Osteocyte (in vitro differentiated cells): ENCODE measurements around the gene SMIM21. TPM values are rescaled to one million over a fixed set of nuclear protein-coding genes. Genes with fewer than 3 reads are reported as not detected.

ENCODE experiments used
- DNase-seq: peaks from one replicate; pipeline ENCODE4 v3.0.0; 2021; ENCODE audit warnings: mixed read lengths; ENCODE audit not compliant: unreplicated experiment; ENCODE audit errors: extremely low spot score
- H3K27ac Mint-ChIP-seq: one replicate; pipeline ENCODE4 v1.8.0; 2021; ENCODE audit warnings: mild to moderate bottlenecking, mixed read lengths; ENCODE audit not compliant: unreplicated experiment
- H3K27me3 Mint-ChIP-seq: one replicate; pipeline ENCODE4 v1.8.0; 2021; ENCODE audit warnings: mixed read lengths; ENCODE audit not compliant: unreplicated experiment
- H3K36me3 Mint-ChIP-seq: one replicate; pipeline ENCODE4 v1.8.0; 2021; ENCODE audit warnings: mixed read lengths; ENCODE audit not compliant: unreplicated experiment
- H3K4me1 Mint-ChIP-seq: one replicate; pipeline ENCODE4 v1.8.0; 2021; ENCODE audit warnings: mixed read lengths; ENCODE audit not compliant: unreplicated experiment
- H3K4me3 Mint-ChIP-seq: one replicate; pipeline ENCODE4 v1.8.0; 2021; ENCODE audit warnings: mild to moderate bottlenecking, moderate library complexity, mixed read lengths; ENCODE audit not compliant: unreplicated experiment
- H3K9me3 Mint-ChIP-seq: one replicate; pipeline ENCODE4 v1.8.0; 2021; ENCODE audit warnings: mixed read lengths; ENCODE audit not compliant: unreplicated experiment
- CTCF ChIP-seq: fragments of 200-600 bp; sonication (generic); IDR thresholded peaks from 2 replicates; pipeline ENCODE4 v1.5.0; 2021; ENCODE audit warnings: antibody characterized with exemption, mild to moderate bottlenecking, moderate library complexity
- total RNA-seq: library from RNA; stranded (reverse); gene quantifications from 2 replicates; pipeline ENCODE4 v1.2.1, GENCODE V29; 2021

Gene SMIM21
- total RNA-seq, 1 donor from 2014 or later = not detected

DNA sequence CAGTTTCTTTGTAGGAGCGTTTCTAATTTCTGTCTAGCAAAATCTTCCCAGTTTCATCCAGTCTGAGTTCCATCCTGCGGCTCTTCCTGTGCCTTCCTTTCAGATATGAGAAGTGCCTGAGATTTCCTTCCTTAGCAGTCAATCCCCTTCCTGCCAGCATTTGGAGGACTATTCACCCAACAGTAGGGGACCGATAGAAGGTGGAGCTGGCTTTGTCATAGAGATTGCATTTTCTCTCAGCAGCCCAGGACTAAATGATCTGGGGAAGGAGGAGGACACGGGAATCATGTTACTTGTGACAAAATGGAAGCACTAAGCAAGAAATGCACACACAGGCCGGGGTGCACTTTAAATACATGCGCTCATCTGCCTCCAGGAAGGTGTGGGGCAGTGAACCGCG, 5.6 kb upstream of the SMIM21 start:
- TF ChIP-seq CTCF = no peak
- Mint-ChIP-seq H3K4me3 (no peak overlapping the region), H3K27me3 (peaks cover 22% of the 10 kb centered on the region), H3K4me1 (no peaks in the 10 kb centered on the region), H3K27ac (no peak overlapping the region), H3K36me3 (no peaks in the 10 kb centered on the region), H3K9me3 (no peaks in the 10 kb centered on the region)
- no peak for DNase-seq

GRCh38 chr18:75429975-75430374, 2.5 kb upstream of the SMIM21 start:
- H3K4me3 Mint-ChIP-seq = no peak overlapping the region
- H3K27ac Mint-ChIP-seq = no peak overlapping the region
- H3K9me3 Mint-ChIP-seq = no peaks in the 10 kb centered on the region
- H3K4me1 Mint-ChIP-seq = no peaks in the 10 kb centered on the region
- H3K27me3 Mint-ChIP-seq = peaks cover 19% of the 10 kb centered on the region
- no peaks in the 10 kb centered on the region for H3K36me3 Mint-ChIP-seq
- no peak for DNase-seq
- TF ChIP-seq CTCF = no peak

GRCh38 chr18:75428490-75428889, 987 bp upstream of the SMIM21 start:
- Mint-ChIP-seq H3K27ac (no peak overlapping the region), H3K27me3 (peaks cover 13% of the 10 kb centered on the region), H3K9me3 (no peaks in the 10 kb centered on the region), H3K4me3 (no peak overlapping the region), H3K4me1 (no peaks in the 10 kb centered on the region), H3K36me3 (no peaks in the 10 kb centered on the region)
- DNase-seq = no peak
- TF ChIP-seq CTCF = no peak

- DNase-seq = no peak
- peaks cover 4% of the 10 kb centered on the region for H3K27me3 Mint-ChIP-seq
- no peak for TF ChIP-seq CTCF
- H3K27ac Mint-ChIP-seq = no peak overlapping the region
- H3K4me3 Mint-ChIP-seq = no peak overlapping the region
- no peaks in the 10 kb centered on the region for H3K4me1 Mint-ChIP-seq
- H3K36me3 Mint-ChIP-seq = no peaks in the 10 kb centered on the region
- peaks cover 6% of the 10 kb centered on the region for H3K9me3 Mint-ChIP-seq
These were observed 5.1 kb downstream of the SMIM21 start for GRCh38 chr18:75422341-75422910.

DNA sequence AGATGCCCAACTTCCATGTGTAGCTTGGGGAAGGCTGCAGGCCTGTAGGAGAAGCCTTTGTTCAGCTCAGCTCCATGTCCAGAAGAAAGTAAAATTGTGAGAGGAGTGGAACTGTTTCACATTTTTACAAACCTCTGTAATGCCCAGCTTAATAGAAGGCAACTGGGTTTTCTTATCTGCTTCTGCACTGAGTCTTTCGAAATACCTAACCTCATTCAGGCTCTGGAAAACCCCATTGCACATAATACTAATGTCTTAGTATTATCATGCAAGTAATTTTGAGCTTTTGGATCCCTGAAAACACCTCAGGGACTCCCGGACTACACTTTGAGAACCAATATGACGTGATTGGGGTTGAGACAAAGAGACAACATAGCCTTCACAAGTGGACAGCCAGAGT, 5.8 kb downstream of the SMIM21 start:
- peaks cover 7% of the 10 kb centered on the region for H3K27me3 Mint-ChIP-seq
- H3K36me3 Mint-ChIP-seq = no peaks in the 10 kb centered on the region
- no peak for DNase-seq
- peaks cover 6% of the 10 kb centered on the region for H3K9me3 Mint-ChIP-seq
- H3K4me3 Mint-ChIP-seq = no peak overlapping the region
- no peak for TF ChIP-seq CTCF
- no peaks in the 10 kb centered on the region for H3K4me1 Mint-ChIP-seq
- no peak overlapping the region for H3K27ac Mint-ChIP-seq
